ENCODE measurements around the gene CCDC14.
"Not testable (repeated sequence)": the region's sequence is repeated elsewhere in the genome, so short reads cannot be mapped to it uniquely, and the experiment has no call there.

Gene CCDC14

GRCh38 chr3:123960781-123961507, at the start of gene CCDC14:
Gene CCDC14, minus strand, starts transcription at chr3:123961229. Its CDS starts 56 bp downstream, at chr3:123961173.
- peak; percentile 86 to 96 for DNase-seq

- not testable (repeated sequence) for DNase-seq
These were observed 47.3 kb upstream of the CCDC14 start for GRCh38 chr3:124008321-124008720.

GRCh38 chr3:124007186-124007585, 46.2 kb upstream of the CCDC14 start:
- DNase-seq, result no peak

GRCh38 chr3:124002405-124003079, 41.5 kb upstream of the CCDC14 start:
- not testable (repeated sequence) for DNase-seq

- not testable (repeated sequence) for DNase-seq
These were observed 40.3 kb upstream of the CCDC14 start for GRCh38 chr3:124001366-124001765.

GRCh38 chr3:123997543-123997942, 36.5 kb upstream of the CCDC14 start:
- no peak for DNase-seq

- no peak for DNase-seq
These were observed 32.8 kb upstream of the CCDC14 start for GRCh38 chr3:123993818-123994217.

GRCh38 chr3:123991730-123992588, 30.9 kb upstream of the CCDC14 start, which contains the start of gene ROPN1:
Gene ROPN1, minus strand, starts transcription at chr3:123992124. Its CDS starts 11,643 bp downstream, at chr3:123980481.
- DNase-seq, result not testable (repeated sequence)

GRCh38 chr3:123986427-123986826, 25.4 kb upstream of the CCDC14 start:
- no peak for DNase-seq

GRCh38 chr3:123984957-123985356, 23.9 kb upstream of the CCDC14 start:
- no peak for DNase-seq

GRCh38 chr3:123984350-123984749, 23.3 kb upstream of the CCDC14 start:
- no peak for DNase-seq

GRCh38 chr3:123981317-123981716, 20.3 kb upstream of the CCDC14 start:
- DNase-seq, result not testable (repeated sequence)

GRCh38 chr3:123980539-123980938, 19.5 kb upstream of the CCDC14 start:
- DNase-seq, result no peak

GRCh38 chr3:123979525-123980501, 18.8 kb upstream of the CCDC14 start:
- peak in 1 of 2 experiments; percentile 62 for DNase-seq

GRCh38 chr3:123976904-123977303, 15.9 kb upstream of the CCDC14 start:
- not testable (repeated sequence) for DNase-seq

- not testable (repeated sequence) for DNase-seq
These were observed 15.3 kb upstream of the CCDC14 start for GRCh38 chr3:123976181-123976898.

- not testable (repeated sequence) for DNase-seq
These were observed 14.0 kb upstream of the CCDC14 start for GRCh38 chr3:123975030-123975429.

- no peak for DNase-seq
These were observed 10.4 kb upstream of the CCDC14 start for GRCh38 chr3:123971406-123971805.

- not testable (repeated sequence) for DNase-seq
These were observed 6.2 kb upstream of the CCDC14 start for GRCh38 chr3:123967260-123967659.

GRCh38 chr3:123966799-123967198, 5.8 kb upstream of the CCDC14 start:
- not testable (repeated sequence) for DNase-seq

GRCh38 chr3:123964793-123965192, 3.8 kb upstream of the CCDC14 start:
- DNase-seq, result not testable (repeated sequence)

Data from SW 1271 (cell line).